GM19395 (cell line): ENCODE measurements around the gene ELMO3.

ENCODE experiments used
- ATAC-seq: cut with Tn5 transposase; IDR thresholded peaks from one replicate; pipeline ENCODE4 v1.9.1; 2021; ENCODE audit warnings: mild to moderate bottlenecking, moderate library complexity; ENCODE audit not compliant: unreplicated experiment

The ELMO3 gene

DNA sequence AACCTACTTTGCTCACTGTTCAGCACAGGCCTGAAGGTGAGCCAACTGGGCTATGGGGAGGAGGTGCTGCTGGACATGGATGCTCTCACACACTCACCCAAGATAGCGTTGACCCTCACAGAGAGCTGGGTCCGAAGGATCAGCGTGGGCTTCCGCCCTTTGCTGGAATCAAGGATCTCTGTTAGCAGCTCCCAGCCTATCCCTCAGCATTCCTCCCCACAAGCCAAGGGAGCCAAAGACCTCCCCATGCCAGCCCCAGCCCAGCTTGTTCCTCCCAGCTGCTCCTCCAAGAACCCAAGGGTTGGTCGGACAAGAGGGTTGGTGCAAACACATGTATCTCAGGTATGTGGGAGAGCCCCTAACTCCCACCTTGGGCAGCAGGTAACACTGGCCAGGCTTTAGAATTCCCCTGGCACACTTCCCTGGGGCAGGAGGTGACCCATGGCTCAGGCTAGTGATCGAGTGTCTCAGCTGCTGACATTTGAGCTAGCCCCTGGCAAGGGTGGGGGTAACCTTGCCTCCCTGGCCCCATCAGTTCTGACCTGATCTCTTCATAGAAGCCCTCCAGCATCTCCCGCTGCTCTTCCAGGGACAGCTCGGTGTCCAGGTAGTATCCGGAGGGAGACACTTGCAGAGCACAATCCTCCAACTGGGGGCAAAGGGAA is 40.0 kb downstream of the ELMO3 start:
- no peak for ATAC-seq

DNA sequence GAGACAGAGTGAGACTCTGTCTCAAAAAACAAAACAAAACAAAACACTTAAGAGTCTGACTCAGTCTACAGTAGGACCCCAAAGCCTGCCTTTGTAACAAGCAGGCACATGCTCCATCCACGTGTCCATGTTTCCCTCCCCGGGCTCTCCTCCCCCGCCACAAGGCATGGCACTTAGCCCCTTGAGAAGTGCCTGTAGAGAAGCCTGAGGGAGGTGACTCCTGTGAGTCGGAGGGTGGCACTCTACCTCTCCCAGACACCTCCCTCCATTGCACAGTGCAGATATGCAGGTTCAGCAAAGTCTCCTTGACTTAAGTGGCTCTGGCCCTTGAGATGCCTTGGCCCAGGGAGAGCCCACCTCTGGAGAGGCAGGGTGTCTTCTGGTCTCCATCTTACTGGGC is 41.6 kb downstream of the ELMO3 start:
- no peak for ATAC-seq

DNA sequence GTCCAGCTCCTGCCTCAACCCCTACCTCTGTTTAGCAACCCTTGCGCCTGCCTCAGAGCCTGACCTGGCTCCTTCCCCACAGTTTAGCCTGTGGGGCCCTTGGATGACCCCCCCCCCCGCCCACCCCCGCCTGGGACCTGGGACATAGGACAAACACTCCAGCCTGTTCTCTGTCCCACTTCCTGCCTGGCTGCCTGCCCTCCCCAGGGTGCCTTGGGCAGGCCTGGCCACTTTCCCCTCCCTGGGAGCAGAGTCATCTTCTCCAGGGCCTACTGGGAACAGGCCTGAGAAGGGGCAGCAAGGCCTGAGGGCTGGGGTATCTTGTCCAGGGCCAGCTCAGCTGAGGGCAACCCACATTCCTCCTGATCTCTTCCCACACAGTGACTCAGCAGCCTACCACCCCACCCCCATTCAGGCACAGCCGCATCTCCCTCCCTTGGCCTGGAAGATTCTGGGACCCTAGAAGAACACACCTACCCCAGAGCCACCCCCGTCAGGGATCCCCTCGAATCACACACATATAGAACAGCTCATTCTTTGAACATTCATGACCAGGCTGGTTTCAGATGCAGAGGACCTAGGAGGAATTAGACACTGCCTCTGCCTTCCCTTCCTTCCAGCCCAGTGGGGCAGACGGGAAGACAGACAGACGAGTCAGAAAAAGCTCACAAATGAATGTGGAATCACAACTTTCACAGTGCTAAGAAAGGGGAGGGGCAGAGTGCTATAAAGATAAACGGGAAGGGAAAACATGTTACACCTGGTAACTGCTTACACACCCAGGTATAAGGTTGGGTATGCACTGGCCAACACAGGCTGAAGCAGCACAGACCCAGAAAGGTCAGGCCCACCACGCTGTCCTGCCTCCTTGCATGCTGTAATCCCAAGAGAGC is 42.3 kb downstream of the ELMO3 start:
- no peak for ATAC-seq

DNA sequence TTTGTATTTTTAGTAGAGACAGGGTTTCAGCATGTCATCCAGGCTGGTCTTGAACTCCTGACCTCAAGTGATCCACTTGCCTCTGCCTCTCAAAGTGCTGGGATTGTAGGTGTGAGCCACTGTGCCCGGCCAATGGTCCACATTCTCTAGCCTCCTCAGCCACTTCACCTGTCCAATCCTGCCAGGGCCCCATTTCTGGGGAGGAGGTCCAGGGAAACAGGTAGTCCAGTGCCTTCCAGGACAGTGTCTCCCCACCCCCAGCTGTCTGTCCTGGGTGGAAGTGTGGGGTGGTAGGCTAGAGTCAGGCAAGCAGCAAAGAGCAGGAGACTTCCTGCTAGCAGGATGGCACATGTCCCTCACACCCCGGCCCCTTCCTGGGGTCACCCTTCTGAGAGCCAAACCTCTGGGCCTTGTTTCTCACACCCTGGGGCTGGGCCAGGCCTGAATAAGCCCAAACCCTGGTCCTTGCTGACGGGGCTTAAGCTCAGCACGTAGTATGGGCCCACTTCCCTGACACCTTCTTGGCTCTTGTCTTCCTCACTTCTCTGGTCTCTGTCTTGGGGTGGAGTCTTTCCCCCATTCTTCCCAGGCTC is 43.3 kb downstream of the ELMO3 start:
- no peak for ATAC-seq

DNA sequence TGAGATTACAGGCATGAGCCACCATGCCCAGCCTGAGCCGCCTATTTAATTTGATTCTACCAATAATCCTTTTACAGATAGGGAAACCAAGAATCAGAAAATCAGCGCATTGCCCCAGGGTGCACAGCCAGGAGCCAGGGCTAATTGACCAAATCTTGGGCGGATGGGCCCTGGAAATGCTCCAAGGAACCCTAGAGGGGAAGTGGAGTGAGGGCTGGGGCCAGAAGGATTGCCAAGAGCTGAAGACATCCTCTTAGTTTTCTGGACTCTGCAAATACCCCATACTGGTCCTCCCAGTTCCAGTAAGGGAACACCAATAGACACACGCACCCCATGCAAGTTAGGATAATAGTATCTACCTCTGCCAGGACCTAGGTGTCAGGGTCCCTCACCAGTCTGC is 44.5 kb downstream of the ELMO3 start:
- no peak for ATAC-seq

DNA sequence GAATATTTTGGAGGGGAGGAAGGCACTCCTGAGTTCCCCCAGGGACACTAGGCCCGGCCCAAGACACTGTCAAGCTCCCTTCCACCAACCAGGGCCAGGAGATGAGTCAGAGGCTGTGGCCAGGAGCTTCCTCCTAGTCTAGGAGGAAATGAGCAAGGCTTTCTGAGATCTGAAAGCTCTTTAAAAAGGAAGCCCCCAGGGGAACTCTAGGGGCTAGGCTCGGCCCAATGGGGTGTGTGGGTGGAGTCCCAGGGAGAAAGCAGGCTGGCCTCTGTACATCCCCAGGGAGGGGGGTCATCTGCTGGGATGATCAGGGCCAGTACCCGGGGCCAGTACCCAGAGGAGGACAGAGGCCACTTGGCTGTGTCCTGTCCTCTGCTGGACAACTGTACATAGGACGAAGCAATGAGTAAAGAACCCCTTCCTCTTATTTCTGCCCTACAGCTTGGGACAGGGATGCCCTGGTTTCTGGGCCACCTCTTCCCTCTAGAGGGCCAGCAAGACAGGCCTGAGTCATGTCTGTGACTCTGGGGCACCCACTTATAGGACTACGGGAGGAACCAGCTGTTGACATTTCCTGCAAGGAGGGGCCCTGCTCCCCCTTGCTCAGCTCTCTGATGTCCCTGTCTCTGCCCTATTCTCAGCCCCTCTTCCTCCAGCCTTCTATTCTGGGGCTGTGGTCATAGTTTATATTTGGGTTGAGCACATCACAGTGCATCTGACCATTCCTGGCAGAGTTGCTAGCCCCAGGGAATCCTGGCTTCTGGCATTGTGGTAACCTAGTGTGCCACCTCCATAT is 45.7 kb downstream of the ELMO3 start:
- peak; percentile 60 for ATAC-seq

DNA sequence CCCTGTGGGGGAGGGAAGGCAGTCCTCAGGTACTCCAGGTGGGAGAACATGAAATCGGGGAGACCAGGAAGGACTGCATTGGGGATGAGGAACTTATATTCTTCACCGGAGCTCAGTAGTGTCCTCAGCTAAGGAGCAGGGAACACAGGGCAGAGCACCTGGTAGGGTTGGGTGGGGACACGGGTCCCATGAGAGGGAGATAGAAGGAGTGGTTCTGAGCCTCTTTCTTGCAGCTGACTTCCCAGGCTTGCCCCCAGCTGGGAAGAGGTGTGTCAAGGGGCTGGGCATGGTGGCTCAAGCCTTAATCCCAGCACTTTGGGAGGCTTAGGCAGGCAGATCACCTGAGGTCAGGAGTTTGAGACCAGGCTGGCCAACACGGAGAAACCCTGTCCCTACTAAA is 46.3 kb downstream of the ELMO3 start:
- no peak for ATAC-seq

DNA sequence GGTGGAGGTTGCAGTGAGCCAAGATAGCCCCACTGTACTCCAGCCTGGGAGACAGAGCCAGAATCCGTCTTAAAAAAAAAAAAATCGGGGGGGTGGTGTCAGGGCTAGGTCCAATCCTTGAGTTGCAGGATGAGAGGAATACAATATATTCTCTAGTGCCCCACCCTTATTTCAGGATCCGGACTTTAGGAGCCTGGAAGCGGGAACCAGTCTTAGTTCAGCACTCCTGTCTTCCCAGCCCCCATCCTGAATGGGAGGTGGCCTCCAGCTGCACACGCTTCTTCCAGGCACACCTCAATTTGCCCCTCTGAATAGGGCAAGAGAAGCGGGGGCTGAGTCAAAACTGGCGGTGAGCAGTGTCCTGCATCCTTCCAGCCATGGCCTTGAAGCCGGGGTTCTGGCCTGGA is 46.7 kb downstream of the ELMO3 start:
- ATAC-seq: no peak

DNA sequence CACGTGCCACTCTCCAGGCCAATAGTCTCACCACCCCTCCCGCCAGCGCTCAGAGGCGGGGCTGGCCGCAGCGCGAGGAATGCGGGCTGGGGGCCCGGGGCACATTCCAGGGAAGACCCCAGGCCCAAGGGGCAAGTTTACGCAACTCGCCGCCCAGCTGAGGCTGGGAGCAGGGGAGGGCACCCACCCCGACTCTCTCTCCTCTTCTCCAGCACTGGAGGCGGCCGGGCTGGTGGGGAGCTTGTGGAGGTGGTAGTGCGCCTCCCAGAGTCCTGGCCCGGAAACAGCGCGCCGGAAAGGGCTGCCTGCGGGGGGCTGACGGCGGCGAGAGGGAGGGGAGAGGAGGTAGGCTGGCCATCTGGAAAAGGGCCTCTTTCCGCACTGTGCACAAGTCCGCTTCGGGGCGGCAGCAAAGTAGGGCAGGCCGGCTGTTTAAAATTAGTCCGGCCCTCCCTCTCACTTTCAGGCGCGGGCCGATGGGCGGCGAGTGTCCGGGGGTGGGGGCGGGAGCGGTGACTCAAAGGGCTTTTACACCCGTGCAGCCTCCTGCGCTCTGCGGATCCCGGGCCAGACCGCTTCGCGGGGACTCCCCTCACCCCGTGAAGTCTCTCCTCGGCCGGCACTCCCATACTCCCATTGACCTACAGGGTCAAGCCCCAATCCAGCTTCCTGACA is 47.3 kb downstream of the ELMO3 start:
- peak; percentile 33 for ATAC-seq

DNA sequence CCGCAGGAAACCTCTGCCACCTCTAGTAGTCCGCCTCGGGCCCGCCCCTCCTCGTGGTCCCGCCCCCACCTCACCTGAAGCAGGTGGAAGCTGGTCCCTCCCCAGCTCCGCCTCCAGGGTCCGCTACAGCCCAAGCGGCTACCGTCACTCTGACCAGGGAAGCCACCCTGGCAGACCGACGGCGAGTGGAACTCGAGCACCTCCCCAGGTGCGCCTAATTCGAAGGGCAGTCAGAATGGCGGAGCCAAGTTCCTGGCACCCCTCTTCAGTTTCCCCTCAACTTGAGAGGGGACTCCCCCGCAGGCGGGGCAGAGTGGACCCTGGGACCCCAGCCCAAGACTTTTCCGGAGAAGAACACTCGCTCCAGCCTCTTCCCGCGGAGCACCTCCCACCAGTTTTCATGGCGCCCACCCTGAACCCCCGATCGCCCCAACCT is 47.8 kb downstream of the ELMO3 start:
- peak; percentile 16 for ATAC-seq

DNA sequence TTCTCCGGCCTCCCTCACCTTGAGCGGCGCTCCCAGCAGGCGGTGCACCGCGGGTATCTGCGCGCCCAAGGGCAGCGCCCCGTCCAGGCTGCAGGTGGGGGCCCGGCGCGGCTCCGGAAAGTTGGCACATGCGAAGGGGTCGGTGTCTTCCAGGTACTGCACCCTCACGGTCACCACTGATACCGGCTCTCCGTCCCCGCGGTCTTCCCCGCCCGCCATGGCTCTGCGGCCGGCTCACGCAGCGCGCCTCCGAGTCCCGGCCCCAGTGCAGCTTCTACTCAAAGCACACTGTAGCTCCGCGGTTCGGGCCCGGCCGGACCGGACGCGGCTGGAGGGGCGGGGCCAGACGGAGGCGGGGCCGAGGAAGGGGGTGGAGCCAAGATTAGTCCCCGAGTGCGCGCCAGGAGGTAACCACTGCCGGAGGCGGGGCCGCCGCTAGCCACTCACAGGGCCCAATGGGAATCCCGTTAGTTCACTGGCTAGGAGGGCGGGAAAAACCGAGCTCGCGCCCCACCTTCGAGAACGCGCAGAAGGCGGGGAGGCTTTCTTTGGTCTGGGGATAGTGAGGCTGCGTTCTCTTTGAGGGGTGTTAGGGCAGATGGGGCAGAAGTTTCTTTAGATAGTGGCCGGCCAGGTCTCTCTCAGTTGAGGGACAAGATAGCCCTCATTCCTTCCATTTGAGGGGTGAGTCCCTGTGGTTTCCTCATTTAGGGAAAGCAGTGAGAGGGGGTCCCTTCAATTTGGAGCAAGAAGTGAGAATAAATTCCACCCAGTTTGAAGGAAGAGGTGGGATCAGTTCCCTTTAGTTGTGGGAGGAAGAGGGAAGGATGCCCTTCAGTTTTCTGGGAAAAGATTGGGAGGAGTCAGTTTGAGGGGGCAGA is 48.5 kb downstream of the ELMO3 start, which contains the start of gene FHOD1:
TSS of gene FHOD1 (minus strand) at position 290 of the 881 bp plus-strand sequence. CDS start at position 219, 71 bp downstream.
- ATAC-seq: peak; percentile 46

DNA sequence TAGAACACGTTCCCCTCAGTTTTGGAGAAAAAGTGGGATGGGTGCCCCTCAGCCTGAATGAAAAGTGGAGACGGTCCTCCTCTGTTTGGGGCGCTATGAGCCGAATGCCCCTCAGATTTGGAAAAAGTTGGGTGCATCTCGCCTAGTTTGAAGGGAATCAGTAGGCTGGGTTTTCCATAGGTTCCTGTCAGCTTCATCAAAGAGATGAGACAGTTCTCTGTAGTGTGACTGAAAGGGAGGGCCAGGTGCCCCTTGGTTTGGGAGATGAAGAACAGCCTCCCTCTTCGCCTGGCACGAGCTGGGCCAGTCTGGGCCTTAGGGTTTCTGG is 49.1 kb downstream of the ELMO3 start:
- ATAC-seq: no peak

DNA sequence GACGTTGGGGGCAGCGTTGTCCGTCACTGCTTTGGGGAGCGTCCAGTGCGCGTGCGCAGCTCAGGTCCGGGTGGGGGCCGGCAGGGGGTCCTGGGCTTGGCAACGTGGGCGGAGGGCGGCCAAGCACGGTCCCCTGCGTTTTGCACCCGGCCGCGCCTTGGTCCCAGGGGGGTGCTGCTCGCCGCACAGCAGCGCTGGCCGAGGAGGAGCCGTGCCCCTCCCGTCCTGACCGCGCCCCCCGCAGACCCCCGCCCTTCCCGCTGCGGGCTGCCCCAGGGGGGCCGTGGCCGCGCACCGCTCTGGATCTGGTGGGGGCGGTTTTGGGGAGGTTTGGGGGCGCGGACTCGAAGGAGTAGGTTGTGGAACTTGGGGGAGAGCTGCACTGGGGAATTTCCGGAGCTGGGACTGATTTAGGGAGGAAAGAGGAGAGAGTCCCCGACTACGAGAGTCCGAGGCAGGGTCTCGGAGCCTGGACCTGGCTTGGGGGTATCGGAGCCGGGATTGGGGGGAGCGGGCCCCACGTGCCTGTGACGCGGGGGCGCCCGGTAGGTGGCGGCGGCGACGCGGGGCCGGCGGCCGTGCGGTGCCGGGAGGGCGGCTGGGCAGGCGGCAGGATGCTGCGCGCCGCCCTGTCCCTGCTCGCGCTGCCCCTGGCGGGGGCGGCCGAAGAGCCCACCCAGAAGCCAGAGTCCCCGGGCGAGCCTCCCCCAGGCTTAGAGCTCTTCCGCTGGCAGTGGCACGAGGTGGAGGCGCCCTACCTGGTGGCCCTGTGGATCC is 49.7 kb downstream of the ELMO3 start, which contains the start of gene SLC9A5:
TSS of gene SLC9A5 (plus strand) at position 579 of the 777 bp plus-strand sequence. CDS start at position 615, 36 bp downstream.
- ATAC-seq: no peak

DNA sequence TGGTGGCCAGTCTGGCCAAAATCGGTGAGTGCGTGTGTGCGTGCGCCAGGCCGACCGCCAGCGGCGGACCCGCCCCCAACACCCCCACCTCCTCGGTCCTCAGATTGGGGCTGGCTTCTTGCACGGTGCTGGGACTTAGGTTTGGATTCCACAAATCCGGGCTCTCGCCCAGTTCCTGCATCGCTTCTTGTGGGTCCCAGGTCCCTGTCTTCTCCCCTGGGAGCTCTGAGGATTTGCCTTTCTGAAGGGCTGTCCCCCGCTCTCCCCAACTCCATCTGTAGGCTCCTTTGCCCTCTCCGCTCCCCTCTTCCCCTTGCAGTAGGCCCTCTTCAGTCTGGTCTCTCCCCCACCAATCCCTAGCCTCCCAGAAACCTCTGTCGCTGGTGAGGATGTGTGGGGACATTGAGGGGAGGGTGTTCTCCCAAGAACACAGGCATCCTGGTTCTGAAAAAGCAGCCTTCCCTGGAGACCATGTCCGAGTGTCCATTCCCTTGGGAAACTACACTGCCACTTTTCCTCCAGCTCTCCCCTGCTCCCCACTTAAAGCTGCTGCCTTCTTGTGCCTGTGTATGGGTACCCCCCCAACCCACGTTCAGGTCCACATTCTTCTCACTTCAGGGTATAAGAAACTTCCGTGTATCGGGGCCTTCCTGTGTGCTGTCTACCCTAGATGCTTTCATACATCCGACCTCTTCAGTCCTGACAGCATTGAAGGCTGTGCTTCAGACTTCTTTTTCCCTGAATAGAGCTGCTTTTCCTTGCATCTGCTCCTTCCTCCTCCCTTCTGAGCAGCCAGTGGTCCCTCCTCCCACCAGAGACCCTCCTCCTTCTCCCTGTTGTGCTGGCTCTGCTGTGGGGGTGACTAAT is 50.5 kb downstream of the ELMO3 start:
- ATAC-seq: no peak

DNA sequence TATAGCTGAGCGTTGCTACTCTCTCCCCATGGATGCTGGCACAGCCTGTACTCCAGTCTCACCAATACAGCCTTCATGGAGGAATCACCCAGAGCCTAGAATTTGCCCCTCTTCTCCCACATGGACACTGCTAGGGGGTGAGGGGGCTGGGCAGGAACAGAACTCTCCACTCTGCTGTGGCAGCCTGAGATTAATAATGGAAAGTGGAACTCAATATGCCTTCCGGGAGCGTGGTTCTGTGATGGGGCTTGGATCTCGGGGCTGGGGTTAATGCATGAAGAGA is 51.1 kb downstream of the ELMO3 start:
- ATAC-seq: no peak

DNA sequence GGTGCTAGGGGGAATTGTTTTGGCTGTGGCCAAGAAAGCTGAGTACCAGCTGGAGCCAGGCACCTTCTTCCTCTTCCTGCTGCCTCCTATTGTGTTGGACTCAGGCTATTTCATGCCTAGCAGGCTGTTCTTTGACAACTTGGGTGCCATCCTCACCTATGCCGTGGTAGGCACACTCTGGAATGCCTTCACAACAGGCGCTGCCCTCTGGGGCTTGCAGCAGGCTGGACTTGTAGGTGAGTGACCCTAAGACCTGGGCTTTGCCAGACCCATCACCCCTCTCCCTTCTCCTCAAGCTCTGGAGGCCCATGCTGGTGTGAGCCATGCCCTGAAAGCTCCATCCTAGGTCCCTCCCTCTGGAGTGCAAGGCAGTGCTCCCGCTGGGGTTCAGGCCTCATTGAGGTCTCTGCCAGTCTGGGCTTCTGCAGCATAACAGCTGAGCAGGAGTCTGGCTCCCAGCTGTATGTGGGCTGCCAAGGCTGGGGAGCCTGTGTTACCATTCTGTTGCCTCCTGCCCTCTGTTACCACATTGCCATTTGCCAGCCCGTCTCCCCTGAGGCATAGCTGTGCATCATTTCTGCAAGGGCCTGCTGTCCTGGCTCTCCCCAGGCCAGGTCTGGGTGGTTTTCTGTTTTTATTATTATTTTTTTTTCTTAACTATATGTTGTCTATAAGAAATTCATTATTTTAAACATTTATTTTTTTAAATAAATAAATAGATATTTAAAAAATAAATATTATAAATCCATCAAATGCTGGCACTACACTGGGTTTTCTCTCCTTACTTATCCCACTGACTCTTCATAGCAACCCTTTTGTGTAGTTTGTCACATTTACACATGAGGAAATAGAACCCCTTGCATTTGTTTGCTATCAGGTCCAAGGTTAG is 53.9 kb downstream of the ELMO3 start:
- no peak for ATAC-seq
